ENCODE measurements around the gene EXOC2. TPM values are rescaled to one million over a fixed set of nuclear protein-coding genes. Genes with fewer than 3 reads are reported as not detected.

Gene EXOC2
- total RNA-seq, 3 donors from 2014 or later: 19.7 to 37.3 (median 26.5) TPM

DNA sequence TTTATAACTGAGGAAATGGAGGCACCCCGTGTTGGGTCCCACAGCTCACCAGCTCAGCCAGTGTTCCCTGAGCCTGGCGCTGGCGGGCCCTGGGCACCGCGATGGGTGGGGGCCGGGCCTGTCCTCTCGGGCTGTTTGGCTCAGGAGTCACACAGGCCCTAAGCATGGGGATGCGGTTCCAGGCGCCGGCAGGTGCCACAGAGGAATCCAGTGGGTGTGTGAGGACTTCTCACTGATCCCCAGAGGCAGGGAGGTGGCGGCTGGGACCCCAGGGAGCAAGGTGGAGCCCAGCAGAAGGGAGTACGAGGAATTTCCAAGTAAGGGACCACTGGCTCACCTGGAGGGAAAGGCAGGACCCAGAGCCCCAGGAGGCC is 243.9 kb downstream of the EXOC2 start:
- TF ChIP-seq, protein P1, sequence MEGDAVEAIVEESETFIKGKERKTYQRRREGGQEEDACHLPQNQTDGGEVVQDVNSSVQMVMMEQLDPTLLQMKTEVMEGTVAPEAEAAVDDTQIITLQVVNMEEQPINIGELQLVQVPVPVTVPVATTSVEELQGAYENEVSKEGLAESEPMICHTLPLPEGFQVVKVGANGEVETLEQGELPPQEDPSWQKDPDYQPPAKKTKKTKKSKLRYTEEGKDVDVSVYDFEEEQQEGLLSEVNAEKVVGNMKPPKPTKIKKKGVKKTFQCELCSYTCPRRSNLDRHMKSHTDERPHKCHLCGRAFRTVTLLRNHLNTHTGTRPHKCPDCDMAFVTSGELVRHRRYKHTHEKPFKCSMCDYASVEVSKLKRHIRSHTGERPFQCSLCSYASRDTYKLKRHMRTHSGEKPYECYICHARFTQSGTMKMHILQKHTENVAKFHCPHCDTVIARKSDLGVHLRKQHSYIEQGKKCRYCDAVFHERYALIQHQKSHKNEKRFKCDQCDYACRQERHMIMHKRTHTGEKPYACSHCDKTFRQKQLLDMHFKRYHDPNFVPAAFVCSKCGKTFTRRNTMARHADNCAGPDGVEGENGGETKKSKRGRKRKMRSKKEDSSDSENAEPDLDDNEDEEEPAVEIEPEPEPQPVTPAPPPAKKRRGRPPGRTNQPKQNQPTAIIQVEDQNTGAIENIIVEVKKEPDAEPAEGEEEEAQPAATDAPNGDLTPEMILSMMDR (IDR thresholded peaks at IDR 0.05): no peak
- TF ChIP-seq POLR2AphosphoS5 (IDR thresholded peaks at IDR 0.05): no peak
- no peak for TF ChIP-seq POLR2A (IDR thresholded peaks at IDR 0.05)
- no peaks in the 10 kb centered on the region for H3K4me1 ChIP-seq
- no peak overlapping the region for H3K4me3 ChIP-seq
- intact Hi-C loops (cut with DNase I; ENCODE audit: low total_unique reads): no loop called here
- H3K36me3 ChIP-seq: no peaks in the 10 kb centered on the region
- H3K27ac ChIP-seq: no peak overlapping the region
- peaks cover 0 to 4% of the 10 kb centered on the region in 2 donors for H3K27me3 ChIP-seq
- no peak for DNase-seq (ENCODE audit: low spot score in 2 of 2)
- peaks cover 0 to 5% of the 10 kb centered on the region in 2 donors for H3K9me3 ChIP-seq

DNA sequence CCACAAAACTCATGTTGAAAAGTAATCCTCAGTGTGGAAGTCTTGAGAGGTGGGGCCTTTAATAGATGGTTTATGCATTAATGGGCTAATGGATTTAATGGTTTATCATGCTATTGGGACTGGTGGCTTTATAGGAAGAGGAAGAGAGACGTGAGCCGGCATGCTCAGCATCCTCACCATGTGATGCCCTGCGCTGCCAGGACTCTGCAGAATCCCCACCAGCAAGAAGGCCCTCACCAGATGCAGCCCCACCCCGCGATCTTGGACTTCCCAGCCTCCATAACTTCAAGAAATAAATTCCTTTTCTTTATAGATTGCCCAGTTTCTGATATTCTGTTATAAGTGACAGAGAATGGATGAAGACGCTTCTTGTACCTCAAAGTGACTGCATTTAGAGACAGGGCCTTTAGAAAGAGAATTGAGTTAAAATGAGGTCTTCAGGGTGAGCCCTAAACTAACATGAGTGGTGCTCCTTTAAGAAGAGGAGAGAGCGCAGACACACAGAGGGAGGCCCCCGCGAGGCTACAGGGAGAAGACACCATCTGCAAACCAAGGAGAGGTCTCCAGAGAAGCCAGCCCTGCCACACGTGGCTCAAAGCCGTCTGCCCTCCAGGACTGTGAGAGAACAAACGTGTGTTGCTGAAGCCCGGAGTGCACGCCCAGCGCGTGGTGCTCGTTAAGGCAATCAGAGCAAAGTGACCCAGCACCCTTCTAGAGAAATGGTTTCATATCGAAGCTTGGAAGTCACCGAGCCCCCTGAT is 244.5 kb downstream of the EXOC2 start:
- Histone ChIP-seq H3K4me1 (no peaks in the 10 kb centered on the region), H3K27me3 (peaks cover 0 to 8% of the 10 kb centered on the region in 2 donors), H3K4me3 (no peak overlapping the region), H3K9me3 (peaks cover 0 to 5% of the 10 kb centered on the region in 2 donors), H3K27ac (no peak overlapping the region), H3K36me3 (no peaks in the 10 kb centered on the region)
- intact Hi-C loops (cut with DNase I; ENCODE audit: low total_unique reads): no loop called here
- TF ChIP-seq POLR2A (IDR thresholded peaks at IDR 0.05) (no peak), POLR2AphosphoS5 (IDR thresholded peaks at IDR 0.05) (no peak)
- TF ChIP-seq, protein P1 (IDR thresholded peaks at IDR 0.05): no peak
- DNase-seq (ENCODE audit: low spot score in 2 of 2): no peak

DNA sequence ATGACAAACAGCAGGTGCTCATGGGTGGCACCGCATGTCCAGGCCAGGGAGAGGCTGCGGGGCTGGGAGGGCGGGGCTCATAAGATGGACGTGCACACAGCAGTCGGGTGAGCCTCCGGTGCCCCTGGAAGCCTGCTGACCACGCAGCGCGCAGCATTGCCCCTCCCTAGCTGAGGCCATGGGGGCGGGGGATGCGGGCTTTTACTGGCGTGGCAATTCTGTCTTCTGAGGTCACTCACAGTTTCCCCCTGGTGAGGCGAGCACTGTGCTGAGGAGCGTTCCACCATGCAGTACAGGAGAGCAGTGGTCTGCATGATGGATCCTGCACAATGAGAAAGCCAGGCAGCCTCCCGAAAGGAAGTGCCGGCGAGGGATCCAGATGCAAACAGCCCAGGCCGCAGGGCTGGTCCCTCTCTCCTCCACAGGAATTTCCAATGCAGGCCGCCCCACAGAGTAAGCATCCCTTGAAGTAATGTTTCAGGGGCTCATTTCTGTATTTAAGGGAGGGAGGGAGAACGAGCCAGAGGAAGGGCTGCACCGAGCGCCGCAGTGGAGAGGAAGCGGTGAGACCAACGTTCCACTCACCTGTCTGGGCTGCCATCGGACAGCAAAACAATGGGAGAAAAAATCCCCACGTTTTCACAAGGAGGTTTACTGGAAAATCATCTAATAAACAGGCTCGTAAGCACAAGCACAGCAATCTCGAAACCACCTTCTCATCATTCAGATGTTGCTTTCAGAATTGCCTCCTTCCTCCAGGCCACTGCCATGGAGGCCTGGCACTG is 245.4 kb downstream of the EXOC2 start:
- Histone ChIP-seq H3K27me3 (peaks cover 0 to 7% of the 10 kb centered on the region in 2 donors), H3K27ac (no peak overlapping the region), H3K4me3 (no peak overlapping the region), H3K4me1 (no peaks in the 10 kb centered on the region), H3K36me3 (no peaks in the 10 kb centered on the region), H3K9me3 (peaks cover 0 to 5% of the 10 kb centered on the region in 2 donors)
- TF ChIP-seq, protein P1 (IDR thresholded peaks at IDR 0.05): no peak
- TF ChIP-seq POLR2A (IDR thresholded peaks at IDR 0.05): no peak
- no peak for TF ChIP-seq POLR2AphosphoS5 (IDR thresholded peaks at IDR 0.05)
- DNase-seq (ENCODE audit: low spot score in 2 of 2): no peak
- intact Hi-C loops (cut with DNase I; ENCODE audit: low total_unique reads): no loop called here

DNA sequence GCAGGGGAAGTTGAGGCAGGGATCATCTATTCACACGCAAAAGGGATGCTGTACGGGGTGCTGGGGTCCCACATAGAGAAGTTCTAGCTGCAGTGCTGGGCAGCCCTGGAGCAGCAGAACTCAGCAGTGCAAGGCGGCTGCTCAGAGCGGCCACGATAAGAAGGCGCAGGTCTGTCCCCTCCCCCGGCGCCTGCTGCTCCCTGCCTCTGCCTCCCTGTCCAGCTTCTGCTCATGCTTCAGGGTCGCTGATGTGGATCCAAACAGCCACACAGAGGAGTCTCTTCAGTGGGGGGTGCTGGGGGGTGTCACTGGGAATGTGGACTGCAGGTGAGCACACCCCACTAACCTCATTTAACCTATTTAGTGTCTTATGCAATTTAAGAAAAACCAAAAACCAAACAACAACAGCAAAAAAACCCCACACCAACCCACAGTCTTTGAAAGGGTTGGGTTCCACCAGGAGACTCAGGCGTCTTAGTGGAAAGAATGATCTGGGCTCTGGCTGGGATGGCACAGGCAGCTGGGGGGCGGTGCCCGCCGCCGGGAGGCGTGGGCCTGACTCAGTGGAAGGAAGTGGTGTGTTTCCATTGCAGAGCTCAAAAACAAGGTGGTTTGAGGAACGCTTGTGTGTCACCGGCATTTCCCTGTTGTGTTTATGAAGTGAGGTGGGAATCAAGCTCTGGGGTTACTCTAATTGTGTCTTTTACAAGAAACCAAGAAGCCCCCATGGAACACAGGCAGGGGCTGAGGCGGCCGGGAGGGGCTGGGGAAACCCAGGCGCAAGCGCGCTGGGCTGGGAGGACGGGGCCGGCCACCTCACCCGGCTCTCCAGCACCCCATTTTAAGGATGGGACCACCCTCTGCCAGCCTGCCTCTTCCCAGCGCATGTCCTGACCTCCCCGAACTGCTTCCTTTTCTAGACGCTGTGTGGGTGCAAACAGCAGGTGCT is 246.2 kb downstream of the EXOC2 start:
- Histone ChIP-seq H3K4me1 (no peaks in the 10 kb centered on the region), H3K27ac (no peak overlapping the region), H3K27me3 (peaks cover 0 to 6% of the 10 kb centered on the region in 2 donors), H3K4me3 (no peak overlapping the region), H3K9me3 (peaks cover 0 to 5% of the 10 kb centered on the region in 2 donors), H3K36me3 (no peaks in the 10 kb centered on the region)
- TF ChIP-seq POLR2A (IDR thresholded peaks at IDR 0.05): no peak
- TF ChIP-seq POLR2AphosphoS5 (IDR thresholded peaks at IDR 0.05): no peak
- TF ChIP-seq, protein P1 (IDR thresholded peaks at IDR 0.05): no peak
- intact Hi-C loops (cut with DNase I; ENCODE audit: low total_unique reads): no loop called here
- DNase-seq (ENCODE audit: low spot score in 2 of 2): no peak

Measured in breast epithelium (tissue), 4 donors.